HG03108 (cell line): Measurements from ENCODE around the gene PSMG4.

Experiments
- ATAC-seq: cut with Tn5 transposase; IDR thresholded peaks from one replicate; pipeline ENCODE4 v1.9.1; 2021; ENCODE audit warnings: moderate library complexity; ENCODE audit not compliant: unreplicated experiment

Gene PSMG4

DNA sequence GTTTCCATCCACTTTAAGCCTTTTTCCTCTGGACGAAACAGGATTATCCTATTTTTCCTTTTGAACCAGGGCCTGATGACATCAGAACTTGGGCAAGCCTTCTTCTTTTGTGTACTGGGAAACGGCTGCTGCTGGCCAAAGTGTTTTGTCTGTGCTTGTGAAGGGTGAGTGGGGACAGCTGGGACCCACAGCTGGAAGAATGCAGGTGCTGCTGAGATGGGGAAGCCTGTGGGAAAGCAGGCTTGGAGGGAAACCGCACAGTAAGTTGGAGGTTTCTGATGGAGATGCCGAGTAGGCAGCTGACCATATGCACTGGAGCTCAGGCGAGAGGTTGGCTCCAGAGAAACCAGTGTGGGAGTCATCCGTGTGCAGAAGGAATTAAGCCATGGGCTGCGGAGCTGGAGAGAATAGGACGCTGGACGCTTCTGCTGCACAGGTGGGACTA, 8.5 kb upstream of the PSMG4 start:
- ATAC-seq = no peak

- peak; percentile 73 for ATAC-seq
These were observed 7.1 kb upstream of the PSMG4 start for GRCh38 chr6:3251462-3252314.

GRCh38 chr6:3252369-3252768, 6.4 kb upstream of the PSMG4 start:
- ATAC-seq = no peak

DNA sequence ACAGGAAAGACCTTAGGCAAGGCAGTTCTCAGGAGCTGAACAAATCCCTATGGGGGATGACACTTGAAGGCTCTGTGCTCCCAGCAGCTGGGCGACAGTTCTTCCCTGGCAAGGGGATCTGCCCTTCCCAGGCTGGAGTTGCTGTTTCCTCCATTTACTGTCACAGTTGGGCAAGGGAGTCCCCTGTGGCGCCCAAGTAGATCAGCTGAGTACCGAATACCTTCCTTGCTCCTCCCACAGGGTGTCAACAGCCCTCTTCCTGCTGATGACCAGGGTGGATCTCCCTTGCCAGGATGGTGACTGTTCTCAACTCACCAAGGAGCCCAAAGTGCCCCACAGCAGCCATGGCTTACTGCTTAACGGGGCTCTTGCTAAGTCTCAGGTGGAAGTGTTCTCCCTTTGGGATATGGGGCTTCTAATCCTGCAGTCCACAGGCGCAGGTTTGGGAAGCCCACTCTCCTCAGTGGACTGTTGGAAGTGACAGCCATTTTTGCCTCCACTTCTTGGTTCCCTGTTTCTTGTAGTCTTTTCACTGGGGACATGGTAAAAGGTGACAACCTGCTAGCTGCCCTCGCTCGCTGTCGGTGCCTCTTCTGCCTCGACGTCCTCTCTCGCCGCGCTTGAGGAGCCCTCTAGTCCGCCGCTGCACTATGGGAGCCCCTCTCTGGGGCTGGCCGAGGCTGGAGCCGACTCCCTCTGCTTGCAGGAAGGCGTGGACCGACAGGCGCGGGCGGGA, 5.7 kb upstream of the PSMG4 start:
- no peak for ATAC-seq

- no peak for ATAC-seq
These were observed 5.2 kb upstream of the PSMG4 start for GRCh38 chr6:3253597-3253961.

DNA sequence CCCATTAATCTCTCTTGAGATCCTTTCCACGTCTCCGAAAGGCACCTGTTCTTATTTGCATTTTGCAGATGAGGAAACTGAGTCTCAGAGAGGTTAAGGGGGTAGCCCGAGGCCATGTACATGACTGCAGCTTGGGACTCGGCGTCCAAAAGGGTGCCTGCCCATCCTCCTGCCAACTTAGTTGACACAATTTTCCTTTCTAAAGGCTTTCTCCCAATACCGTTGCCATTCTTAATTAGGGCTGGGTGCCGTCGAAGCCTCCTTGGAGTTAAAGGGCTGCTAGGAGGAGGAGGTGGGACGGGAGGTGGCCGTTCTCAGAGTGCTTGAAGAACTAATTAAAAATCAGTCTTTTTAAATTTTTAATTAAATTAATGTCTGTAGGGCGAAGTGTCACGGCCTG, 546 bp upstream of the PSMG4 start:
- ATAC-seq = no peak

- ATAC-seq = peak; percentile 17
These were observed 778 bp downstream of the PSMG4 start for GRCh38 chr6:3259491-3259958.

- ATAC-seq = no peak
These were observed 1.5 kb downstream of the PSMG4 start for GRCh38 chr6:3260296-3260695.

GRCh38 chr6:3260772-3261517, 2.2 kb downstream of the PSMG4 start:
- no peak for ATAC-seq

- ATAC-seq = no peak
These were observed 2.7 kb downstream of the PSMG4 start for GRCh38 chr6:3261518-3261820.

GRCh38 chr6:3261921-3262320, 3.2 kb downstream of the PSMG4 start:
- ATAC-seq = no peak

DNA sequence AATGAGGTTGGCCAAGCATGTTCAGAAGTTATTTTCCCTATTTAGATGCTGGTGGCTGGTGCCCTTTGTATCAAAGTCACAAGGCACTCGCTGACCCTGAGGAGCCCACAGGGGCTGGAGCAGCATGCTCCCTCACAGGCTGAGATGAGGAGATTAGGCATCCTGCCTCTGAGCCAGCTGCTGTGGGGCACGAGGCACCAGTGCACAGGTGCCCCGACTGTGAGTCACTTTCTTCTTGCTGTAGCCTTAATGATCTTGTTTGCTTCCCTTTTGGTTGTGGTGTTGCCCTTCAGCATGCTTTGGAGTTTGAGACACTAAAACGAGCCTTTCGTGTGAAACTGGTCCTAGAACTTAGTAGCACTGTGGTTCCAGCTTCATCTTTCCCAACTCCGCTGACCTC, 4.3 kb downstream of the PSMG4 start:
- no peak for ATAC-seq

GRCh38 chr6:3264356-3264755, 5.6 kb downstream of the PSMG4 start:
- ATAC-seq = no peak

DNA sequence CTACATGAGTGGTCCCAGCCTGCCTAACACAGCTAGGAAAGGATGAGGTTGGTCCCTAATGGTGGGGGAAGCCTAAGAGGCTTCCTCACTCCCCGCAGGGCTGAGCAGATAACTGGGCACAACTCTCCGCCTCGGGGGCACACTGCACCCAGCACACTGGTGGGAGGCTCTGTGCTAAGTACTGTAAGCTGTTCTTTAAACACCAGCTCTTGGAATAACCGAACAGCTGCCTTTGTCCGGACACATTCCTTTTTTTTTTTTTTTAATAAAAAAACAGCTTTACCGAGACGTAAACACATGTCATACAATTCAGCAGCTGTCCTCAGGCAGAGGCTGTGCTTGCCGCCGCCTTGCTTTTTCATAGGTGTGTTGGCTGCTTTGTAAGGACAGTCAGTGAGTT, 6.9 kb downstream of the PSMG4 start:
- no peak for ATAC-seq

- ATAC-seq = no peak
These were observed 7.4 kb downstream of the PSMG4 start for GRCh38 chr6:3266170-3266569.

GRCh38 chr6:3267162-3267561, 8.4 kb downstream of the PSMG4 start:
- ATAC-seq = no peak

GRCh38 chr6:3268680-3269079, 9.9 kb downstream of the PSMG4 start:
- no peak for ATAC-seq

DNA sequence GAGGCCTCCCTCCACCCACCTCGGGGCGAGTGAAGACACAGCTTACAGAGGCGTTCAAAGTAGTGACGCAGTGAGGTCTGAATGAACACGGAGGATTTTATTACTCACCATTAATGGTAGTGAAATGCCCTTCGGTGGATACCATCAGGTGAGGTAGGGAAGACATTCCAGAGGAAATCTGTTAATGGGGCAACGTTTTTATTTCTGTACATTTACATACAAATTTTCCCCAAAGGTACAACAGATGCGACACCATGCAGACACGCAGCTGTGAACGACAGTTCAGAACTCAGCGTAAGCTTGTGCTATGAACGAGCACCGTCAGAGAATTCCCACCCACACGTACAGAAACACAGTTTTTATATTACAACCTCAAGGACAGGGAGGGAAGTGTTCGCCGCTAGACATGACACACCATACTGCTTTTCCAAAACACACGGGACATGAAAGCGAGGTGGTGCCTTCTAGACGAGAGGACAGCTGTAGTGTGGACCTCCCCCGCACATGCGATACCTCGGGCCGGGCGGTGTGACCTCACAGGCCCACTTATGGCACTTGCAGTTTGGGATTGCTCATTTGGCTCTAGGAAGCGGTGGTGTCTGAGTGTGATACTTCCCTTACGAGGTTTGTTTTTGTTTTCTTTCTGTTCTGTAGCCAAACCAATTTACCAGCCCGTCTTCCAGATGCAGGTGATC, 10.7 kb downstream of the PSMG4 start:
- ATAC-seq = no peak

DNA sequence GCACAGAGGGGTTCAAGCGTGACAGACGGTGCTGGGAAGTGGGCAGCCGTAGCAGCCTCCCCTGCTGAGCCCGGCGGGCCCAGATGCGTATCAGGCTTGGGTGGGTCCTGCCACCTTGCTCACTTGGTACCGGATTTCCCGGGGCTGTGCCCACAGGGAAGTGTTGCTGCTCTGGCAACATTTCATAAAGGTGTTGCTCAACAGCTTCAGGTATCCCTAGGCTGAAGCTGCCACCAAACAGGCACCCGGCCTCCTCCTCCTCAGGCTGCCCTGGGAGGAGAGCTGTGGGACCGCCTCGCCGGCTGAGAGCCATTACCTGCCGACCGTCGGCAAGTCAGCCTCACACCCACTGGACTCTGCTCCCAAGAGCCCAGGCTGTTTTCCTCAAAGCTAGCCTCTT, 11.5 kb downstream of the PSMG4 start:
- no peak for ATAC-seq

GRCh38 chr6:3271756-3272155, 13.0 kb downstream of the PSMG4 start:
- no peak for ATAC-seq

DNA sequence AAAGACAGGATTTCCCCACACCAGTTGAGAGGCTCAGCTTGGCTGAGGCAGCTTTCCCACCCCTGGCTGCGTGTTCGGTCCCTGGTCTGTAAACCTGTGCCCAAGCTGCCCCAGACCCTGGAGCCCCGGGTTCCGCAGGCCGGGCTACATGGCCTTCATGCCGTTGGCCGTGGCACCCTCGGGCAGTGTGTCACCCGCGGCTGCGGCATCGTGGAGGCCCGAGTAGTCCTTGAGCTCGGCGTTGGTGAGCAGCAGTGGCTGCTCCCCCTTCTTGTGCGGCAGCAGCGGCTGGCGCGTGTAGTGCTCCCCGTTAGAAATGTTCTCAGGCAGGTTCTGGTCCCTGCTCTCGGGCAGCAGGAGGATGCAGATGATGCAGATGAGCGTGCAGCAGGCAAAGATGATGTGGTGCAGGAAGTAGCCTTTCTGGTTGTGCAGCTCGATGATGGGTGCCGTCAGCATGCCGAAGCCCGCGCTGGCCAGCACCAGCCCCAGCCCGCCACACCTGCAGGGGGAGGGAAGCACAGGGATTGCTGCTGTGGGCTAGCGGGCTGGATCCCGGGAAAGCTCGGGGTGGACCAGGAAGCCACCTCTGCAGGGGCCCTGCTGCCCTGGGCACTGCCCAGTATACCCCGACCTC, 14.3 kb downstream of the PSMG4 start:
- ATAC-seq = no peak
